K562 (cell line): ENCODE data around the gene ATP13A4.

Experiments used
- BCL6 ChIP-seq: fragments of 250-450 bp; sonication (Bioruptor Pico); IDR thresholded peaks from 2 replicates; pipeline ENCODE4 v1.4.0; 2020
- CREM ChIP-seq: IDR thresholded peaks from 2 replicates; pipeline ENCODE4 v1.6.1; 2014; ENCODE audit warnings: antibody characterized with exemption, low read depth
- HNRNPH1 ChIP-seq: fragments of 200-400 bp; formaldehyde crosslinking; optimal IDR thresholded peaks from 2 replicates; pipeline ENCODE3; 2017; ENCODE audit warnings: low read depth, mild to moderate bottlenecking, low read length, moderate library complexity
- MXI1 ChIP-seq: IDR thresholded peaks from 2 replicates; pipeline ENCODE4 v1.6.1; 2011; ENCODE audit warnings: low read depth, mild to moderate bottlenecking, improper control_type of control experiment, low read length
- TCF7L2 ChIP-seq: fragments of 150-350 bp; IDR thresholded peaks from 2 replicates; pipeline ENCODE4 v1.6.1; 2016; ENCODE audit warnings: low read depth, mild to moderate bottlenecking, low read length, moderate library complexity
- ZKSCAN8 ChIP-seq: fragments of 200-800 bp; sonication (Bioruptor generic); IDR thresholded peaks from 2 replicates; pipeline ENCODE4 v1.6.1; 2016; ENCODE audit warnings: missing genetic modification characterization, missing compliant biosample characterization
- TF ChIP-seq, protein P1 (sequence below), 3 experiments: IDR thresholded peaks in 2 of 3; conservative IDR thresholded peaks in 1 of 3; 2 replicates each; pipeline ENCODE4 v1.5.1; 2011 to 2012; ENCODE audit warnings: low read length in 3 of 3, mild to moderate bottlenecking in 3 of 3, control low read depth in 2 of 3, improper control_type of control experiment in 1 of 3, inconsistent platforms in 1 of 3, low read depth in 1 of 3, mixed read lengths in 1 of 3, moderate library complexity in 1 of 3; ENCODE audit not compliant: insufficient read depth in 2 of 3

DNA sequence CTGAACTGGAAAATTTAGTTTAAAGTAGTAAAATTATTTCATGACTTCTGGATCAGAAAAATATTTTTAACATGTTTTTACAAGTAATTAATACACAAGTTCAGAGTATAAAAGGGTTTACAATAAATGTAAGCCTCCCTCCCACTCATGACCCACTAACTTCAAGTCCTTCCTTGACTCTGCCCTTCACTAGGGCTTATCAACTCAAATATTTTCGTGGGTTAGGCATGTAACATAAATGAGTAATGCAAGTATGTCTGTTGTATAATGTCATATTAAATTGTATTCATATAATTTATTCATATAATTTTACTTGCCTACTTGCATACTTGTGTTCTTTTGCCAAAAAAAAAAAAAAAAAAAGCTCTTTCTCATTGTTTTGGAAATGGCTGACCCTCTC lies 34.9 kb upstream of the ATP13A4 start:
- TF ChIP-seq ZKSCAN8 (no peak), BCL6 (CRISPR knock-in tag) (no peak), HNRNPH1 (no peak), CREM (no peak), MXI1 (no peak), TCF7L2 (no peak)
- TF ChIP-seq, protein P1, sequence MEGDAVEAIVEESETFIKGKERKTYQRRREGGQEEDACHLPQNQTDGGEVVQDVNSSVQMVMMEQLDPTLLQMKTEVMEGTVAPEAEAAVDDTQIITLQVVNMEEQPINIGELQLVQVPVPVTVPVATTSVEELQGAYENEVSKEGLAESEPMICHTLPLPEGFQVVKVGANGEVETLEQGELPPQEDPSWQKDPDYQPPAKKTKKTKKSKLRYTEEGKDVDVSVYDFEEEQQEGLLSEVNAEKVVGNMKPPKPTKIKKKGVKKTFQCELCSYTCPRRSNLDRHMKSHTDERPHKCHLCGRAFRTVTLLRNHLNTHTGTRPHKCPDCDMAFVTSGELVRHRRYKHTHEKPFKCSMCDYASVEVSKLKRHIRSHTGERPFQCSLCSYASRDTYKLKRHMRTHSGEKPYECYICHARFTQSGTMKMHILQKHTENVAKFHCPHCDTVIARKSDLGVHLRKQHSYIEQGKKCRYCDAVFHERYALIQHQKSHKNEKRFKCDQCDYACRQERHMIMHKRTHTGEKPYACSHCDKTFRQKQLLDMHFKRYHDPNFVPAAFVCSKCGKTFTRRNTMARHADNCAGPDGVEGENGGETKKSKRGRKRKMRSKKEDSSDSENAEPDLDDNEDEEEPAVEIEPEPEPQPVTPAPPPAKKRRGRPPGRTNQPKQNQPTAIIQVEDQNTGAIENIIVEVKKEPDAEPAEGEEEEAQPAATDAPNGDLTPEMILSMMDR (IDR thresholded peaks at IDR 0.05 in 2 of 3, conservative IDR thresholded peaks at IDR 0.05 in 1 of 3; ENCODE audit: insufficient read depth in 2 of 3, low read depth in 1 of 3, low read length in 3 of 3), result no peak
